ACC112 (cell line): ENCODE results near the gene EPM2A.

ENCODE experiments used
- H2AFZ ChIP-seq: fragments of 200-600 bp; sonication (generic); one replicate; pipeline ENCODE4 v1.6.0; 2017; ENCODE audit warnings: antibody characterized with exemption, low read length; ENCODE audit not compliant: unreplicated experiment
- H3K27ac ChIP-seq: fragments of 200-600 bp; sonication (generic); 2 replicates; pipeline ENCODE4 v1.5.1; 2014; ENCODE audit warnings: low read depth, mild to moderate bottlenecking, antibody characterized with exemption, low read length, moderate library complexity
- H3K27me3 ChIP-seq: fragments of 200-600 bp; sonication (generic); 2 replicates; pipeline ENCODE4 v1.6.1; 2014; ENCODE audit warnings: mild to moderate bottlenecking, antibody characterized with exemption, low read length, moderate library complexity, mixed read lengths; ENCODE audit not compliant: insufficient read depth
- H3K36me3 ChIP-seq: fragments of 200-600 bp; sonication (generic); 2 replicates; pipeline ENCODE4 v1.6.1; 2016; ENCODE audit warnings: mild to moderate bottlenecking, antibody characterized with exemption, low read length, moderate library complexity, mixed read lengths; ENCODE audit not compliant: insufficient read depth
- H3K4me1 ChIP-seq: fragments of 200-600 bp; sonication (generic); one replicate; pipeline ENCODE4 v1.6.1; 2016; ENCODE audit warnings: low read length, mixed read lengths; ENCODE audit not compliant: insufficient read depth, unreplicated experiment, control insufficient read depth
- H3K4me3 ChIP-seq: fragments of 200-600 bp; sonication (generic); 2 replicates; pipeline ENCODE4 v1.5.1; 2014; ENCODE audit warnings: mild to moderate bottlenecking, low read depth, low read length
- H3K79me2 ChIP-seq: fragments of 200-600 bp; sonication (generic); one replicate; pipeline ENCODE4 v1.6.0; 2016; ENCODE audit warnings: low read length; ENCODE audit not compliant: control insufficient read depth, unreplicated experiment, insufficient read depth

The EPM2A gene

DNA sequence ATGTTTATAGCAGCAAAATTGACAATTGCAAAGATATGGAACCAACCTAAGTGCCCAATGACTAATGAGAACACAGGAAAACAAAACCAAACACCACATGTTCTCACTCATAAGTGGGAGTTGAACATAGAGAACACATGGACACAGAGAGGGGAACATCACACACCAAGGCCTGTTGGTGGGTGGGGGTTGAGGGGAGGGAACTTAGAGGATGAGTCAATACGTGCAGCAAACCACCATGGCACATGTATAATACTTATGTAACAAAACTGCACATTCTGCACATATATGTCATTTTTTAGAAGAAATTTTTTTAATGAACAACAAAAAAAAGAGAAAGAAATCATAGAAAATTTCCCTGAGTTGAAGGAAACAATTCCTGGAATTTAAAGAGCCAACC lies 3.9 kb downstream of the EPM2A start:
- no peaks in the 10 kb centered on the region; the same call in 1 of the 2 replicates for H3K36me3 ChIP-seq
- peak overlapping the region; percentile 53; the same call in 1 of the 2 replicates for H3K4me3 ChIP-seq
- peaks cover 27% of the 10 kb centered on the region for H3K4me1 ChIP-seq
- H2AFZ ChIP-seq: peak overlapping the region; percentile 59
- no peak overlapping the region for H3K27ac ChIP-seq
- no peaks in the 10 kb centered on the region for H3K27me3 ChIP-seq
- H3K79me2 ChIP-seq: no peaks in the 10 kb centered on the region

DNA sequence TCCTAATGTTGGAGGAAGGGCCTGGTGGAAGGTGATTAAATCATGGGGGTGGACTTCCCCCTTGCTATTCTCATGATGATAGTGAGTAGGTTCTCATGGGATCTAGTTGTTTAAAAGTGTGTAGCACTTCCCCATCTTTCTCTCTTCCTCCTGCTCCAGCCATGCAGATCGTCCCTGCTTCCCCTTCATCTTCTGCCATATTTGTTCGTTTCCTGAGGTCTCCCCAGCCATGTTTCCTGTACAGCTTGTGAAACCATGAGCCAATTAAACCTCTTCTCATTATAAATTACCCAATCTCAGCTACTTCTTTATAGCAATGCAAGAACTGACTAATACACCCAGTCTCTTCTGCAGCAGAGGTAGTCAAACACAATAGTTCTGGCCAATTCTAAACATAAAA lies 5.4 kb downstream of the EPM2A start:
- no peaks in the 10 kb centered on the region for H3K79me2 ChIP-seq
- H3K27ac ChIP-seq: no peak overlapping the region
- H3K36me3 ChIP-seq: no peaks in the 10 kb centered on the region; the same call in 1 of the 2 replicates
- no peak overlapping the region for H3K4me3 ChIP-seq
- H3K27me3 ChIP-seq: no peaks in the 10 kb centered on the region
- peaks cover 24% of the 10 kb centered on the region for H3K4me1 ChIP-seq
- H2AFZ ChIP-seq: no peak overlapping the region

- Histone ChIP-seq H3K79me2 (no peaks in the 10 kb centered on the region), H3K4me1 (peaks cover 19% of the 10 kb centered on the region), H3K27ac (no peak overlapping the region), H2AFZ (no peak overlapping the region), H3K4me3 (no peak overlapping the region), H3K36me3 (no peaks in the 10 kb centered on the region; the same call in 1 of the 2 replicates), H3K27me3 (no peaks in the 10 kb centered on the region)
Observed at GRCh38 chr6:145728444-145729385, 6.6 kb downstream of the EPM2A start.

GRCh38 chr6:145727817-145728388 lies 7.4 kb downstream of the EPM2A start:
- no peaks in the 10 kb centered on the region for H3K27me3 ChIP-seq
- H3K4me1 ChIP-seq: peaks cover 17% of the 10 kb centered on the region
- H3K79me2 ChIP-seq: no peaks in the 10 kb centered on the region
- H2AFZ ChIP-seq: no peak overlapping the region
- no peak overlapping the region for H3K27ac ChIP-seq
- no peak overlapping the region for H3K4me3 ChIP-seq
- H3K36me3 ChIP-seq: no peaks in the 10 kb centered on the region; the same call in 1 of the 2 replicates

- Histone ChIP-seq H3K79me2 (no peaks in the 10 kb centered on the region), H3K4me3 (no peak overlapping the region), H3K27ac (no peak overlapping the region), H3K4me1 (no peaks in the 10 kb centered on the region), H3K36me3 (no peaks in the 10 kb centered on the region; the same call in 1 of the 2 replicates), H3K27me3 (no peaks in the 10 kb centered on the region), H2AFZ (no peak overlapping the region)
Observed at GRCh38 chr6:145725570-145725969, 9.8 kb downstream of the EPM2A start.

DNA sequence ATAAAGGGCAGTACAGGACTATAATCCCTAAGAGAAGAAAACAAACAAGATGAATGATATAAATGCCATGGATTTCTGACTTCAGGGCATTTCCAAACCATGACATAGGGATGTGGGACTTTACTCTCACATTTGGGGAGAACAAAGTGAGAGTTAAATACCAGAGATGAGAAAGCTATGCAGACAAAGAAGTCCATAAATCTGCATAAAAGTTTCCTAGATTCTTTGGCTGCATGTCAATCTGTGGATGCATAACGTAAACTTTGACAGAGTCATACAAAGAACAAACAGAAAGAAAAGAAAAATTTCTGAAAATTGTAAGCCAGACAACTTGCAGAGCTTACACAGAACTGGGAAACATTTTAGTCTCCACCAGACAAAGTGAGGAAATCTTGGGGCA lies 11.7 kb downstream of the EPM2A start:
- Histone ChIP-seq H3K79me2 (no peaks in the 10 kb centered on the region), H2AFZ (no peak overlapping the region), H3K4me3 (no peak overlapping the region)

DNA sequence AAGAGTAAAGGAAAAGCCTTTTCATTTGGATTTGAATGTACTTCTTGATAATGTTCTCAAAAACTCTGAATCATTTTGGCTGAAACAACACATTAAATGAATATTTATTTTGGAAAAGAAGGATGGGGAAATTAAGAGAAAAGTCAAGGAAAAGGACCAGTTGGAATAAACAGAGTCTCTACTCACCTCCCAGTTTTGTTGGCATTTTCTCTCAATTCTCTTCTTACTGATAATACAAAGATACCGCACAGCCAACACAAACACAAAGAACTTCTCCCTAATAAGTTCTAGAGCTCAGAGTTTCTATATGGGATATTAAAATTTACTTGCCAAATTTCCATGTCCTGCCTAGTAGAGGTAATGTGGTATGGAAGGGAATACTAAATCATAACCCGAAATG lies 13.1 kb downstream of the EPM2A start:
- no peaks in the 10 kb centered on the region for H3K79me2 ChIP-seq
- H3K27me3 ChIP-seq: no peaks in the 10 kb centered on the region
- H2AFZ ChIP-seq: no peak overlapping the region
- no peak overlapping the region for H3K27ac ChIP-seq
- no peaks in the 10 kb centered on the region for H3K36me3 ChIP-seq
- H3K4me3 ChIP-seq: no peak overlapping the region
- no peaks in the 10 kb centered on the region for H3K4me1 ChIP-seq

More for the DNA sequence above, 11.7 kb downstream of the EPM2A start:
- no peak overlapping the region for H3K27ac ChIP-seq
- H3K4me1 ChIP-seq: no peaks in the 10 kb centered on the region
- no peaks in the 10 kb centered on the region for H3K27me3 ChIP-seq
- no peaks in the 10 kb centered on the region for H3K36me3 ChIP-seq

DNA sequence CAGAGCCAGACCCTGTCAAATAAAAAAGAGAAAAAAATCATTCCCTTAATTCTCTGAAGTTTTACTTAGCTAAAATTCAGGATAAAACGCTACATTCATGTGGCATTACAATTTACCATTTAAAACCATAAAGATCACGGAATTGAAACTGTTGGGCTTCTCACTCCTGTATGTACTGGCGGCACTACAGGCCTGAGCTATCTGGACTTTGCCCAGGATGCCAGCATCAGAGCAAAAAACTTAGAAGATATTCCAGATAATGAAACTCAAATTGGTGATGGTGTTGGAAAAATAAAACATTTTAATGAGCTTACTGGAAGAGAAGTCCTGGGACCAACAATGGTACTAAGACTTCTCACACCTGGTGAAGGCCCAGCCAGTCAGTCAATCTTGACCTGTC lies 14.2 kb downstream of the EPM2A start:
- no peaks in the 10 kb centered on the region for H3K27me3 ChIP-seq
- no peaks in the 10 kb centered on the region for H3K4me1 ChIP-seq
- H3K27ac ChIP-seq: no peak overlapping the region
- H3K36me3 ChIP-seq: no peaks in the 10 kb centered on the region
- H2AFZ ChIP-seq: no peak overlapping the region
- H3K79me2 ChIP-seq: no peaks in the 10 kb centered on the region
- H3K4me3 ChIP-seq: no peak overlapping the region

- Histone ChIP-seq H3K4me1 (no peaks in the 10 kb centered on the region), H3K27me3 (no peaks in the 10 kb centered on the region), H3K79me2 (no peaks in the 10 kb centered on the region), H3K36me3 (peaks cover 10% of the 10 kb centered on the region; the same call in 1 of the 2 replicates), H2AFZ (no peak overlapping the region), H3K27ac (no peak overlapping the region), H3K4me3 (no peak overlapping the region)
Observed at GRCh38 chr6:145715426-145715825, 19.9 kb downstream of the EPM2A start.

GRCh38 chr6:145714731-145715130 lies 20.6 kb downstream of the EPM2A start:
- no peak overlapping the region for H2AFZ ChIP-seq
- H3K4me1 ChIP-seq: no peaks in the 10 kb centered on the region
- H3K36me3 ChIP-seq: peaks cover 10% of the 10 kb centered on the region; the same call in 1 of the 2 replicates
- H3K4me3 ChIP-seq: no peak overlapping the region
- no peaks in the 10 kb centered on the region for H3K79me2 ChIP-seq
- H3K27me3 ChIP-seq: no peaks in the 10 kb centered on the region
- H3K27ac ChIP-seq: no peak overlapping the region
